ENCODE results near the gene EVI5.
"Not testable (repeated sequence)": the region's sequence is repeated elsewhere in the genome, so short reads cannot be mapped to it uniquely, and the experiment has no call there.

EVI5 gene

DNA sequence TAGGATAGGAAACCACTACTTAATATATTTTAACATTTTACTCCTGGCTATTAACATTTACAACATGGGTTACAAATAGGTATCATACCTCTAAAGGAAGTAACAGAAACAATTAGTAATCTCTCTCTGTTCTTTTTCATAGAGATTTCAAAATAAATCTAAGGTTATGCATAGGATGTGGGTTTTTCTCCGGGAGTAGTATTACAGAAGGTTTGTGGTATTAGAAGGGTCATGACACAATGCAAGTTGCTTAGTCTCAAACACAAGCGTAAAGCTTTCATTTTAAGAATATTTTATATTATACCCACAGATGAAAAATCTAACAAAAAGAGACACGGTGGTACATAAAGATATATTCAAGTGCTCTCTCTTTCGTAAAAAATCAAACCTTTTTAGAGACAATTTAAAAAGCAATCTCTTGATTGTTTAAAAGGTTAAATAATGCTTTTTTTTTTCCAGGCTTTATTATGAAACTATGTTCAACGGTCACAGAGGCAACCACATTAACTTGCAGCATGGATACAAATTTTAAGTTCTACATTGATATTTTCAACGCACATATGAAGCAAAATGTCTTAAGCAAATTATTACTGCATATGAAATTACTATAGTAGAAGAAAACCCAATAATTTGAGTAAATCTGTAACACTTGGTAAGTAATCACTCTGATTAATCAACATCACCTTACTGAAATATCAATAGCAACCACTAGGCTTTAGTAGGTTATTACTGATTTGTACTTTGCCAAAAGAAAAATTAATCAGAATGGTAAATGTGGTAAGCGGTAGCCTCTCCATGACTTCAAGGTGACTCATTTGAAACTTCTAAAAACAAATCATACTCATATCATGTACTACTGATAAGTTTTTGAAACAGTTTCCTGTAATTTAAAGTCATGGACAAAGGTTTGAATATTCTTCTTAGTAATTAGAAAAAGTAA, 200.8 kb downstream of the EVI5 start:
- DNase-seq (ENCODE audit: low read depth in 2 of 2, low spot score in 1 of 2) = no peak

DNA sequence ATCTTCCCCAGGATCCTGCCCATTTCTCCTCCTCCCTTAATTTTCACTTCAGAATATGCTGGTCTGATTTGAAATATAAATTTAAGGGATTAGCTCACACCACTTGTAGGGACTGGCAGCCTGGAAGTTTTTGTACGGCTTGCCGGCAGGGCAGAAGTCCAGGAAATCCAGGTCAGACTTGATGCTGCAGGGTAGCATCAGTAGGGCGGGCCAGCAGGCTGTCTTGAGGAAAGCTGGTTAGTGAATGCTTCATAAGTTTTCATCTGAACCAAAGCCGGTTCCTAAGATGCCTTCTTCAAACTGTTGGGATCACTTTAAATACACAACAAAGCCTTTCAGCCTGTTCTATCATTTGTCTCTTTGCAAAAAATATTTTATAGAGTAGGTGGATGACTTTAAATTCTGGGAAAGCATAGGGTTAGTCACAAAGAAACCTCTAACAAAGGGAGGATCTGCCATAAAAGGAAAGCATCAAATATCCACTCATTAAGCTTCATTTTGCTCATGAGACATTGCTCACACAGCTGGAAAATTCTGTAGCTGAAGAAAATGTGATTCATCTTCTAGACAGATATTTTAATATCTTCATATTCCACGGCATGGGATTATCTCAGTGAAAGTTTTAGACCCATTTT, 207.5 kb downstream of the EVI5 start:
- no peak for DNase-seq (ENCODE audit: low read depth in 2 of 2, low spot score in 1 of 2)

DNA sequence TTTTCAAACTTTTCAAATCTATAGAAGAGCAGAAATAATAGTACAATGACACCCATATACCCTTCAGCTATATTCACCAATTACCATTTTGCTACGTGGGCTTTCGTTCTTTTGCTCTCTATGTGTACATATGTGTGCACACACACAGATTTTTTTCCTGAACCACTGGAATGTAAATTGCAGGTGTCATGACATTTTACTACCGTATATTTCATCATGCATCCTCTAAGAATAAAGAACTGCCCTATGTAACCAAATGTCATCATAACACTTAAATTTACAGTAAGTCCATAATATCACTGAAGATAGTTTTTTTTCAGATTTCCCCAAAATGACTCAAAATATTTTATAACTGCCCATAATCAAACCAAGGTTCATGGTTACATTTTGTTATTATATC, 209.8 kb downstream of the EVI5 start:
- DNase-seq (ENCODE audit: low read depth in 2 of 2, low spot score in 1 of 2) = no peak

DNA sequence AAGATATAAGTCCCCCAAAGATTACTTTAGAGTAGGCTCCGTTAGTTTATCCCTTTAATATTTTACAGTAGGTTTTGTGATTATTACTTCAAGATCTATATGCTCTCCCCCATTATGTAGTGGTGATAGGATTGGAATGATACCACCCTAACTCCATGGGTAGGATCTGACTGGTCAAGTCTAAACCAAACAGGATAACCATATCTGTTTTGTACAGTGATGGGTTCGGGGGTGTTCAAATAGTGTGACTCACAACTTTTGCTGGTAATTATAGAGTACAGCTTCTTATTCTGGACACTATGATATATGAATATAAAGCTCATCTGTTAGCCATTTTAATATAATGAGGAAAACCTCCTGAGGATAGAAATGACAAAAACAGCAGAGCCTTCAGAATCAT, 212.4 kb downstream of the EVI5 start:
- DNase-seq (ENCODE audit: low read depth in 2 of 2, low spot score in 1 of 2) = no peak

DNA sequence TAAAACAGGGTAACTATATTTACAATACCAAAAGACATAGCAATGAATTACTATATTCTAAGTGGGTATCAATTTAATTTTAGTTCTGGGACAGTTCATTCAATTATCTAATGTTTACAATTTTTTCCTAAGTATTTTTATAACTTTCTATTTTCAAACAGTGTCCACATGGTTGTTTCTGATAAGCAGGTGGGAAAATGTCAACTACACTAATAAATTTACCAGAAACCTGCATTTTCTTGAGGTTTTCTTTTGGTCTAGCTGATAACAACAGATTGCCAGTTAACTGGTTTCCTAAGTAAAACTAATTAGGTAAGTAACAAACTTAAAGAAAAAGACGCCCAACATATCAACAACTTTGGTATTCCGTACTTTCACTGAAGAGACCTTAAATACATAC, 213.3 kb downstream of the EVI5 start:
- no peak for DNase-seq (ENCODE audit: low read depth in 2 of 2, low spot score in 1 of 2)

DNA sequence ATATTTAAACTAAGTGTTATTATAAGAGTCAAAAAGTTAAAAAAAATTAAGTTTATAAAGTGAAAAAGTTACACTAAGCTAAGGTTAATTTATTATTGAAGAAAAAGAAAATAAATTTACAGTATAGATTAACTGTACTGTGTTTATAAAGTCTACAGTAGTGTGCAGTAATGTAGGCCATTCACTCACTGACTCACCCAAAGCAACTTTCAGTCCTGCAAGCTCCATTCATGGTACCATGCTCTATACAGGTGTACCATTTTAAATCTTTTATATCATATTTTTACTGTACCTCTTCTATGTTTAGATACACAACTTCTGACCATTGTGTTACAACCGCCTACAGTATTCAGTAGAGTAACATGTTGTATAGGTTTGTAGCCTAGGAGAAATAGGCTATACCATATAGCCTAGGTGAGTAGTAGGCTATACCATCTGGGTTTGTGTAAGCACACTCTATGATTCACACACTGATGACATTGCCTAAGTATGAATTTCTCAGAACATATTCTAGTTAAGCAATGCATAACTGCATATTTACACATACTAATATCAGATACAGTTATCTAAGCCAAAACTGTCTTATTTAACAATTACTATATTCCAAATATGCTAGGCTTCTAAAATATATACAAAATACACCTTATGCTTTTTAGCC, 217.6 kb downstream of the EVI5 start:
- no peak for DNase-seq (ENCODE audit: low read depth in 2 of 2, low spot score in 1 of 2)

DNA sequence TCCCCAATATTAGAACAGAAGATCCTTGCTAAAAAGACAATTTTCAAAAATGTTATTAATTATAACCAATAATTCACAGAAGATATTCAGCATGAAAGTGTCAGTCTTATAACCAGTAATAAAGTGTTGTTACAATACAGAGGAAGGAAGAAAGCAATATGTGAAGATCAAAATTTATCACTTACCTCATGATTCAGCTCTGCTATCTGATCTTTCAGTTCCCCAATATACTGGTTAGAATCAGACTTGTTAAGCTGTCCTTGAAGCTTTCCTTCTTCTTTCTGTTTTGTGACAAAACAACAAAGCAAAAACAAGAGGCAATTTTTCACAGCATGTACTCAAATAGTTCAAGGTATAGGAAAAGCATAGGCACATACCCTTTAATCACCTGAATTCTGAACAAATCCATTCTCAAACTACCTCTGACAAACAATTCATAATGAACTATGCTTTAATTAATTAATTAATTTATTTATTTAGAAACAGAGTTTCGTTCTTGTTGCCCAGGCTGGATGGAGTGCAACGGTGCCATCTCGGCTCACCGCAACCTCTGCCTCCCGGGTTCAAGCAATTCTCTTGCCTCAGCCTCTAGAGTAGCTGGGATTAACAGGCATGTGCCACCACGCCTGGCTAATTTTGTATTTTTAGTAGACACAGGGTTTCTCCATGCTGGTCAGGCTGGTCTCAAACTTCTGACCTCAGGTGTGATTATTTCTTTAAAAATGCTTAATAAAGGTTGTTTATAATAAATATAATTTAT, 221.3 kb downstream of the EVI5 start:
- DNase-seq (ENCODE audit: low read depth in 2 of 2, low spot score in 1 of 2) = no peak

DNA sequence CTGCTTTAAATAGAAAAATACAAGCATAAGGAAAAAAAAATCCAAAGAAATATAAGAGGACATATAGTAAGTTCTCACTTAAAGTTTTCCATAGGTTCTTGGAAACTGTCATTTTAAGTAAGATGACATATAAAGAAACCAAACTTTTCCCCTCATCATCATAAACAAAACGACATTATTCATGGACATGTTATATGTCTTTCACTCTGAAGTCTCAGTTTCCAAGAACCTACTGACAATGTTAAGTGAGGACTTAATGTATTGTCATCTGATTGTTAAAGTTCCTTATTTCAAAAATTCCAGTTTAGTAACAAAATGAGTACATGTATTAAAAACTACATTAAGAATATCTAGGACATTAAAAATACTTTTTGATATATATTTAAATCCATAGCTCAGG, 228.6 kb downstream of the EVI5 start:
- no peak for DNase-seq (ENCODE audit: low read depth in 2 of 2, low spot score in 1 of 2)

DNA sequence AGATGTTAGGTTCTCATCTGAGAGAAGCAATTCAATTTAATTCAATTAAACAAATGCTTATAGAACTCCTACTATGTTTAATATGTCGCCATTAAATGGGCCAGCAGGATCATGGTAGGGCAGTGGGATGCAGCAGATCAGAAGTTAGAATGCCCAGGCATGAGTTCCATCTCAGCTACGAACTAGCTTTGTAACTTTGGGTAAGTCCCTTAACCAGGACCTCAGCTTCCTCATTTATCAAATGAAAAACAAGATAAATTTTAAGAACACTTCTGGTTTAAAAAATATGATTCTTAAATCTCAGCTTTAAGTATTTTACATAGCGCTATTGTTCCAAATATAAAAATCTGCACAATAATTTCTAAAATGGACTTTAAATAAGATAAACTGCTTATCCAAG, 230.7 kb downstream of the EVI5 start:
- DNase-seq (ENCODE audit: low read depth in 2 of 2, low spot score in 1 of 2) = no peak

DNA sequence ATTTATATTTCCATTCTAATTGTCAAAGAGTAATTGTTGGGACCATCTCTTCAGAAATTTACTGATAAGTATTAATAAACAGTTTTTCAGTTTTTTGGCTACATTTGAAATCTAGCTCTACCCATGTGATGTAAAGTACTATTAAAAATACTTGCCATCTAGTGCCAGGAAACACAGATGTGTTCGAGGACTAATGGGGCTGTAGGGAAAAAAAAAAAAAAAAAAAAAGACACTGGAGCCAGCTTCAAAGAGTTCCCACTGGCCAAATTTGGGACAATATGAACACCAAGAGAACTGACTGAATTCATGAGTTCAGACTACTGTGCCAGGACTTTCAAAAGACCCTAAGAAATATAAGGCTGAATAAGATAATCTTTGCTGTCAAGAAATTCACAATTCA, 233.0 kb downstream of the EVI5 start:
- no peak for DNase-seq (ENCODE audit: low read depth in 2 of 2, low spot score in 1 of 2)

DNA sequence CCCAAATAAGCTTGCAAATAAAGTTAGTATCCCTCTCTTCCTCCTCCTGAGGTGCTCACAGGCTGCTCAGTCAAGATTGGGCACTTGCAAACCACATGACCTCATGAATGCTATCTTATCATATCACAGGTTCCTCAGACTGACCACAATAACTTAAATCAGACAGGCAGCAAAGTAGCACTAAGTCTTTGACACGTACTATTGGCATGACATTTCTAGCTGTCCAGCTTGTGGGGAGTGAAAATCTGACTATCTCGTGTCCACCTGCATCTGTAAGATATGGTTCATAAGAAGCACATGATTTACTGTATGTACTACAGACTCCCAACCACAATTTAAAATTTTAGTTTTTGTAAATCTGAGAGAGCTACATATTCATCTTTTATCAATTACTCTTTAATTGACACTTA, 240.1 kb downstream of the EVI5 start:
- no peak for DNase-seq (ENCODE audit: low read depth in 2 of 2, low spot score in 1 of 2)

DNA sequence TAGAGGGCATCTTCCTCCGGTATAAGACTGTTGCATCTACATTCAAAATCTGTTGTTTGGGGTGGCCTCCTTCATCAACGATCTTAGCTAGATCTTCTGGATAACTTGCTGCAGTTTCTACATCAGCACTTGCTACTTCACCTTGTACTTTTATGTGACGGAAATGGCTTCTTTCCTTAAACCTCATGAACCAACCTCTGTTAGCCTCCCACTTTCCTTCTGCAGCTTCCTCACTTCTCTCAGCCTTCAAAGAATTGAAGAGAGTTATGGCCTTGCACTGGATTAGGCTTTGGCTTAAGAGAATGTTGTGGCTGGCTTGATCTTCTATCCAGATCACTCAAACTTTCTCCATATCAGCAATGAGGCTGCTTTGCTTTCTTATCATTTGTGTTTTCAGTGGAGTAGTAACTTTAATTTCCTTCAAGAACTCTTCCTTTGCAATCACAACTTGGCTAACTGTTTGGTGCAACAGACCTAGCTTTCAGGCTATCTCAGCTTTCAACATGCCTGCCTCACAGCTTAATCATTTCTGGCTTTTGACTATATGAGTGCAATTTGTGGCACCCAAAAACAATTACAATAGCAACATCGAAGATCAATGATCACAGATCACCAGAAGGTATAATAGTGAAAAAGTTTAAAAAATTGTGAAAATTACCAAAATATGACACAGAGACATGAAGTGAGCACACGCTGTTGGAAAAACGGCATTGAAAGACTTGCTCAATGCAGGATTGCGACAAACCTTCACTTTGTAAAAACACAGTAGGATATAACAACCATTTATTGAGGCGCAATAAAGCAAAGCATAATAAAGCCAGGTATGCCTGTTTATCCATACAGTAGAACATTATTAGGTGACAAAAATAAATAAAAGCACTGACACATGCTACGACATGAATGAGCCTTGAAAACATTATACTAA, 241.5 kb downstream of the EVI5 start:
- no peak for DNase-seq (ENCODE audit: low read depth in 2 of 2, low spot score in 1 of 2)

DNA sequence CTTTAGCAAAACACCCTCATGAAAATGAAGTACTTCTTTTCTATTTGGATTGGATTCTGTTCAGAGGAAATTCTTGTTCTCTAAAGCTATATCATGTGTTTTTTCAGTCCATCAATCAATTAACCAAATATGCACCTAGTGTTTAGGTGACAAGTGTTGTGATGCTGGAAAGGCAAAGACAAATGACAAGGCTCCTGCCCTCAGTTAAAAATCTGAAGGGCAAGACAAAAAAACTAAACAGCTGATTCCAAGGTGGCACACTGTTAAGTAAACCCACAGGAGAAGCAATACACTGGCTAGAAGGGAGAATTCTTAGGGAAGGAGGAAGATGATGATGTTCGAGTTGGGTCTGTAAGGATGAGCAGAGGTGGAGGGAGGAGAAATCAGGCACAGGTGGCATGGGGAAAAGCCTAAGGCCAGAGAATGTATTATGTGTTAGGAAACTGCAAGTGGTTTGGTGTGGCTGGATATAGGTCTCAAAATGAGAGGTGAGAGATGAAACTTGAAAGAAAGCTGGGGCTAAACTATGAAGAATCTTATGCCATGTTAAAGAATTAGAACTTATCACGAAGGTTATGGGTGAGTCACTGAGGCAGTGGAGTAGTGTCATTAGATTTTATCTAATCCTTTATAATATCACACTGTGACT, 246.4 kb downstream of the EVI5 start:
- DNase-seq (ENCODE audit: low read depth in 2 of 2, low spot score in 1 of 2) = no peak

DNA sequence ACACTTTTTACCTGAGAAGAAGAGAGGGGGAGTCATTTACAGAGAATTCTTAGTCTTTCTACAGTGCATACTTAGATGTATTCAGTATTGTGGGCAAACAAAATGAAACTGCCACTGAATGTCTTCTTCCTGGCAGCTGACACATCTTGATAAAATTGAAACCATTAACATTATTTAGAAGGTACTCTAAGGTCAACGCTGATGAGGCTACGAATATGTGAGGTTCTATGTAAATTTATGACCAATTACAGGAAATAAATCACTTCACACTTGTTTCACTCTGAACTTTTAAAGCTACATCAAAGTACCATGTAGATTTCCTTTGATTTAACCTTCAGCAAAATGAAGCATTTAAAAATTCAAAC, 246.9 kb downstream of the EVI5 start:
- no peak for DNase-seq (ENCODE audit: low read depth in 2 of 2, low spot score in 1 of 2)

DNA sequence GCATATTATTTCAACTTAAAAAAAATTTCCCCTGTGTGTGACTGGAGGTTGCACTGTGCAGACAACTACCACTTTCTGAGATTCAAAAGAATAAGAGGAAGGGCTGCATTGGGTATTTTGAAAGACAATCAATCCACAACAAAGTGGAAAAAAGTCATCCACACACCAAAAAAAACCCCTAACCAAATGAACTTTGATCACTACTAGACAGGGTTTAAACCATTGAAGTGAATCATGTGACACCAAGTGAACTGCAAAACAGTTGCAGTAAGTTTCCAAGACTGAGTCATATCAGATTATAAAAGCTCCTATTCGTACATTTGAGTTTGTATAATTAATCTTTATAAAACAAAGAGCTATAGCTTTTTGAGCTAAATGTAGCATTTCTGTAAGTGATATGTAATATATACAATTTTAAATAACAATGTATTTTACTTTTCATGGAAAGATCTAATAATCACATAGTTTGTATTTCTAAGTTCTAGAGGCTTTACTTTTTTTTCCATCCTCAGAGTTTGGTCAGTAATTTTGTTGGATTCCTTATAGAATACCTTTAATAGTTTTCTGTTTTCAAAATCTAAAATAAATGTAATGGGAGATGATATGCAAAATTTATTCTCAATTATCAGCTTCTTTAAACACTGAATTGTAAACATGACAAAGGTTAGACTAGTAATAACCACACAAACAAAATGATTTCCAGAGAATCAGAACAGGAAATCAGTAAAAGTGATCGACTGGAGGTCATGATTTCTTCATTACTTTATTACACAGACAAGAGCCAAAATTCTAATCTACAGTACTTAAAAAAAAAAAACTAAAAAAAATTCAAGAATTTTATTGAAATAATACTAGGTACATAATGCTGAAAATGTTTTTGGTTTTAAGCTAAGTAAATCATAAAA, 247.7 kb downstream of the EVI5 start:
- no peak for DNase-seq (ENCODE audit: low read depth in 2 of 2, low spot score in 1 of 2)

DNA sequence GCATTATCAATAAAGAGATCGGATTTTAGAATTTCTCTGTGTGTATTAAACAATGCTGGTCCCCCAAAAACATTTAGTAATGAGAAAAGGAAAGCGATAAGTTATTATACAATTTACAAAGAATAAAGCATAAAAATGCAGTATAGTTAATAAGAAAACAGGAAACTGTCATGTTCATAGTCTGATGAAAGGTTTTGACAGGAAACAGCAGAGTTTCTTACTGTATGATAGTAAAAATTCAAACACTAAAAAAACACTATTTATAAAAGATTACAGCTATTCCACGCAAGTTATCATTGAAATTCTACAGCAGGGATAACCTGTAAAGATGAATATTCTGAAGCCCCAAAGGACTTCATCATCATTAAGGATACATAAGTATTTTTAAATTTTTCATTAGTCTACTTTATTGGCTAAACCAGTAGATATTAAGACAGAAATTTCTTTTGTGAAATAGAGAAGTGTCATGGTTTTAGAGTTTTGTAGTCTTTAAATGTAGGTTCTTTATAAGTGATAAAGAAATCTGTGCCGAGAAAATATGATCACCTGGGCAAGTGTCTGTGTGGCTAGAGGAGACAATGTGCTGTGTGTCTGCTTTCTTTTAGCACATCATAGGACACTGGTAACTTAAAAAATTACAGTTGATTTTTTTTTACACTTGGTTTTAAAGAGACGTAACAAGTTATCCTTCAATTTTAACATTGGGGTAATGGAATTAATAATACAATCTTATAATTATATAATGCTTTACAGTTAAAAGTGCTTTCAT, 248.5 kb downstream of the EVI5 start:
- DNase-seq (ENCODE audit: low read depth in 2 of 2, low spot score in 1 of 2) = no peak

DNA sequence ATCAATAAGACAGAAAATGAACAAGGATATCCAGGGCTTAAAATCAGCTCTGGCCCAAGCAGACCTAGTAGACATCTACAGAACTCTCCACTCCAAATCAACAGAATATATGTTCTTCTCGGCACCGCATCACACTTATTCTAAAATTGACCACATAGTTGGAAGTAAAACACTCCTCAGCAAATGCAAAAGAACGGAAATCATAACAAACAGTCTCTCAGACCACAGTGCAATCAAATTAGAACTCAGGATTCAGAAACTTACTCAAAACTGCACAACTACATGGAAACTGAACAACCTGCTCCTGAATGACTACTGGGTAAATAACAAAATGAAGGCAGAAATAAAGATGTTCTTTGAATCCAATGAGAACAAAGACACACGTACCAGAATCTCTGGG, 252.5 kb downstream of the EVI5 start:
- DNase-seq (ENCODE audit: low read depth in 2 of 2, low spot score in 1 of 2) = not testable (repeated sequence)

DNA sequence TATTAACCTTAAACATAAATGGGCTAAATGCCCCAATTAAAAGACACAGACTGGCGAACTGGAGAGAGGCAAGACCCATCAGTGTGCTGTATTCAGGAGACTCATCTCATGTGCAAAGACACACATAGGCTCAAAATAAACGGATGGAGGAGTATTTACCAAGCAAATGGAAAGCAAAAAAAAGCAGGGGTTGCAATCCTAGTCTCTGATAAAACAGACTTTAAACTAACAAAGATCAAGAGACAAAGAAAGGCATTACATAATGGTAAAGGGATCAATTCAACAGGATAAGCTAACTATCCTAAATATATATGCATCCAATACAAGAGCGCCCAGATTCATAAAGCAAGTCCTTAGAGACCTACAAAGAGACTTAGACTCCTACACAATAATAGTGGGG, 253.0 kb downstream of the EVI5 start:
- DNase-seq (ENCODE audit: low read depth in 2 of 2, low spot score in 1 of 2) = not testable (repeated sequence)
